Inferior parietal cortex (tissue), 1 donor: ENCODE data around the gene CYP2J2.
"Not testable (repeated sequence)": the region's sequence is repeated elsewhere in the genome, so short reads cannot be mapped to it uniquely, and the experiment has no call there.

Source experiments
- DNase-seq: peaks from one replicate; pipeline ENCODE4 v3.0.0-alpha.2; 2016; ENCODE audit errors: extremely low spot score

The CYP2J2 gene

DNA sequence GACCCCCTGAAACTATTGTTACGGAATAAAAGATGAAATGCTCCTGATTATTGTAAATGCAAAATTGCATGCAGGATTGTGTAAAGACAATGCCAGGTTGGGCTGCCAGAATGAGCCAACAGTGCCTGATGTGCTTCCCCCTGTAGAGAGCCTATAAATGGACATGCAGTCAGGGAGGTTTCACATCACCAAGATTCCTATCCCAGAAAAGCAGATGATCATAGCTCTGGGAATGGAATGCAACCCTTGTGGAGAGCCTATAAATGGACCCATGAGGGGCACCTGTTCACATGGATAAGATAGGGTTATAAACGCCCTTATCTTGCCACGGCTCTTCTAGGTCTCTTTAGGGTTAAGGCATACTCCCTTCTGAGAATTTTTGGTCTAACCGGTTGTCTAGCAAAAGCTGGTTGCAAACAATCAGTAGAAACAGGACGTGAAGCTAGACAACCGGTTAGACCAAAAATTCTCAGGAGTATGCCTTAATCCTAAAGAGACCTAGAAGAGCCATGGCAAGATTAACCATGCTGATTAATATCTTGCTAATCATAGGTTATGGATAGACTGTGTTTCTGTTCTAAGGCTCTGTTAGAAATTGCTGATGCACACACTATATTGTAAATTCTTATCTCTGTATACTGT lies 5.2 kb downstream of the CYP2J2 start:
- not testable (repeated sequence) for DNase-seq

DNA sequence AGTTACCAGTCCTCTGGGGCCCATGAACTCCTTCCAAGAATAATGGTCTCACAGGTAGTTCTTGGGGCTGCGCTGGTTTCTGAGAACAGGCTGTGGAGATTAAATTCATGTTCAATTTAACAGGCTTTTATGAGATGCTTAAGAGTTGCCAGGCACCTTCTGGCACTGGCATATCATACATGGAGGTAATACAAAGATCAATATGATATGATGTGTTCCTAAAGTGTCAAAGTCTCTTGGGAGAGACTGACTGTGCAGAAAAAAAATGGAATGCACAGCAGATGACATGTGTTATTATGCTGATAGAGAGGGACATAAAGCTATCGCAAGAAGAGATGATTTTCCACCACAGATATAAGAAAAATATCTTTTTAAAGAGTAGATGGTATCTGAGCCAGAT lies 6.8 kb downstream of the CYP2J2 start:
- DNase-seq: no peak

DNA sequence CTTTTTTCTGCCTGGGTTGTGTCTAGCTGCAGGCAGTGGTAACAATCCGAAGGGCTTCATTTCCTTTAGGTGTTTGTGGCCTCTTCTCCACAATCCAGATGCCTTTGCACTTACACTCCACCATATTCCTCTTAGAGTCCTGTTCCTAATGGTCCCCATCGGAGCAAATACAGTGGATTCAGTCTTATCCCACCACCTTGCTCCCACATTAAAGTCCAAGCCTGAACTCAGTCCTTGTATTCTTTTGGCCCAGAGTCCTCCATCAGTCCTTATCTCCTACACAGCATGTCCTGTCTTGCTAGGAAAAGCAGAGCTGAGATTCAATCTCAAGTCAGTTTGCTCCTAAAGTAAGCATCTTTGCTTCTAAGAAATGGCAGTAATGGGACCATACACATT lies 8.8 kb downstream of the CYP2J2 start:
- no peak for DNase-seq

DNA sequence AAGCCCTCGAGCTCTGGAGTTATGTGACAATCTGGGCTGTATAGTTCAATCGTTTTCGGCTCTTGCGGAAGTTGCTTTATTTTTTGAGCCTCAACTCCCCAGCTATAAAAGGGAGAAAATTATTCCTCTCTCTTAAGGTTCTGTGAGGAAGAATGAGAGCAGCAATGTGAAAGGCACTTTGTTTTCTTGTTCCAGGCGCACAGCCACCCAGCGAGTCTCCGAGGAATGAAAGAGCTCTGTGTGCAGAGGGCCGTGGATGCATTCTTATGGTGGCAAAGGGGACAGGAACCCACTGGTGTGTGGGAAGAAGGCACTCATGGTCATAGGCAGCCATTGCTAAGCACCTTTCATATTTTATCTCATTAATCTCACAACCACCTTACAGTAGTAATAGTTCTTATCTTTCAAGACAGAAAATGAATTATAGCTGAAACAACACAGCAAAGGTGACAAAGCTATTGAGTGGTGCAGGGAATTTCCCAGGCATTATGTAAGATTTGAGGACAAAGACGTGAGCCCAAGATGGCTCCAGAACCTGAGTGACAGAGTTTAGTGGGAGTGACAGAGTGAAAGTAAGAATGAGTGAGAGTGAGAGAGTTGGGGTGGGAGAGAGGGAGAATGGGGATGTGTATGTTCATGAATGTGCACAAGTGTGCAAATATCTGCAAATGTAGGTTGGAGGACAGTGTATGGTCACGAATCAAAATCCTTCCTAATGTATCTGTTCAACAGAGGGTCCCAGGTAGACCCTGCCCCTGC lies 9.4 kb downstream of the CYP2J2 start:
- peak; percentile 78 for DNase-seq

DNA sequence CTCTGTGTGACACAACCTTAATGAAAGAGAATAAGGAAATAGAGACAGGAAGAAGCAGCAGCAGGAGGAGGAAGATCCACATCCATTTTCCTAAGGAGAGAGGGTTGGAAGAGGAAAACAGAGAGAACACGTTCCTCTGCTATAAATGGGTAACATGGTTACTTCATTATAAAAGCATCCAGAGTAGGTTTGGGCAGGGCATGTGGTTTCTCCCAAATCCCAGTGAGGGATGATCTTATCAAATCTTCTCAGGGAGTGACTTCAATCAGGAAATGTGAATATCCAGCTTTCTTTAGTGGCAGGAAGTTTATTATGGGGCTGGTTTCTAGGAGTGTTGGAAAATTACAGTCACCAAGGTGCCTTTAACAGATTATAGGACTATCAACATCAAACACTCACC lies 11.1 kb downstream of the CYP2J2 start:
- DNase-seq: no peak

DNA sequence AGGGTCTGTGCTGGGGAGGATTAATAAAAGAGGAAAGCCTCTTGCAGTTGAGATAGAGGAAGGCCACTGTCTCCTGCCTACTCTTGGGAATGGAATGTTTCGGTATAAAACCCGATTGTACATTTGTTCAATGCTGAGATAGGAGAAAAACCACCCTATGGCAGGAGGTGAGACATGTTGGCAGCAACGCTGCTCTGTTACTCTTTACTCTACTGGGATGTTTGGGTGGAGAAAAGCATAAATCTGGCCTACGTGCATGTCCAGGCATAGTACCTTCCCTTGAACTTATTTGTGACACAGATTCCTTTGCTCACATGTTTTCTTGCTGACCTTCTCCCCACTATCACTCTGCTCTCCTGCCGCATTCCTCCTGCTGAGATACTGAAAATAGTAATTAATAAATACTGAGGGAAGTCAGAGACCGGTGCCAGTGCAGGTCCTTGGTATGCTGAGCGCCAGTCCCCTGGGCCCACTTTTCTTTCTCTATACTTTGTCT lies 11.7 kb downstream of the CYP2J2 start:
- not testable (repeated sequence) for DNase-seq

DNA sequence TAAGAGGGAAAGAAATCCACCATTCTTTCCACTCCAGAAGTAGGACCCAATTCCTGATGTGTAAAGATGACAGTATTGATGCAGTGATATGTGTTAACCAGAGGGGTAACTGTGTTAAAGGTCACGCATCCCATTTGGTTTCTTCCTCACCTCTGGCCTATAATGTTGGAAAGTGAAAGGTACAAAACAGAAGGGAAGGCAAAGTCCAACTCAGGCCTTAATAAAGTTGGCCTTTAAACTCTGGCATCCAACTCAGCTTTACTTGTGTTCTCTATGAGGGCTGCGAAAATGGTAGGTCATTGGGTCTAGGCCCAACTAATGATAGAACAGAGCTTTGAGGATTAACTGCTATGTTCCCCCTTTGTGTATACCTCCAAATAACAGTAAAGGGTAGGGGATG lies 17.9 kb downstream of the CYP2J2 start:
- DNase-seq: no peak

DNA sequence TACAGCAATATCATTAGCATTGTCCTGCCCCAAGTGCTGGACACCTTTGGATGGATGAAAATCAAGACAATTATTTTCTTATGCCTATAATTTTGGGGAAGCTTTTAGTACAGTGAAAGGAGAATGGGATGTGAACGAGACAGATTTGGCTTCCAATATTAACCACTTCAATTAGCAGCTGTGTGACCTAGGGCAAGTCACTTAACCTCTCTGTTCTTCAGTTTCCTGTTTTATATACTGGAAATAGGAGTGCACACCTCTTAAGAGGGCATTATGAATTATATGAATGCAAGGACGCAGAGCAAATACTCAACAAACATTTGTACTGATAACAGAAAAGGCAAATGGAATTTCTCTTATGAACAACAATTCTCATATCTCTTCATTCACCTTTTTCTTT lies 18.5 kb downstream of the CYP2J2 start:
- DNase-seq: no peak

DNA sequence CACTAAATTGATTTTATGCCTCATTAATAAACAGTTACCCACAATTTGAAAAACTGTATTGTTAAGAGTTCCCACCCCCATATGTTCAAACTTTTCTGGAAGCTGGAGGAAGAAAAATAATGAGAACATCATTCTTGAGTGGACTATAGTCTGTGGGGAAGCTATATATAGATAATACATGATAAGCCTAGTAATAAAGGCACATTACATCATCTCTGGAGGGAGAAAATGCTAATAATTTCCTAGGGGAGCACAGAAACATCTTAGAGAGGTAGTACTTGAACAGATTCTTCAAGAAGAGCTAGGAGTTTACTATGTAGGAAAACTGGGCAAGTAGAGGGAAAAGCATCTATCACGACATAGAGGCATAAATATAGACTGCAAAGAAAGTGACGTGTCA lies 19.6 kb downstream of the CYP2J2 start:
- DNase-seq: no peak

DNA sequence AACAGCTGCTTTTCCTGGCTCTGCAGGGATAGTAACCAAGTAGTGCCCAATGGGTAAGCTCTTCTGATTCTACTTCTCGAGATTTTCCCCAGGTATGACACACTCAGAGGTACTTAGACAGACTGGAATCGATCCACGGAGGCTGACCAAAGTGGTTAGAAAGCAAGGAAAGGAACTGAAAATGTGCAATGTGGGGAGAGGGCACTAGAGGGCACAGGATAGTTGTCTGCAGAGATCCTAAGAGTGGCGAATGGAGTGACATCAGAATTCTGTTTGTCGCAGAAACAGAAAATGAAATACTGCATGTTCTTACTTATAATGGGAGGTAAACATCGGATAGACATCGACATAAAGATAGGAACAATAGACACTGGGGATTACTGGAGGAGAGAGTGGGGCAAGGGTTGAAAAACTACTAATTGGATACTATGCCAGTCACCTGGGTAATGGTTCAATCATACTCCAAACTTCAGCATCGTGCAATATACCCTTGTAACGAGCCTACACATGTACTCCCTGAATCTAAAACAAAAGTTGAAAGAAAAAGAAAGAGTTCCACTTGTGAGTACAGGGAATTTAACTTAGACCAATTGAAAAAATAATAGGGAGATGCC lies 23.3 kb downstream of the CYP2J2 start:
- peak; percentile 76 for DNase-seq

DNA sequence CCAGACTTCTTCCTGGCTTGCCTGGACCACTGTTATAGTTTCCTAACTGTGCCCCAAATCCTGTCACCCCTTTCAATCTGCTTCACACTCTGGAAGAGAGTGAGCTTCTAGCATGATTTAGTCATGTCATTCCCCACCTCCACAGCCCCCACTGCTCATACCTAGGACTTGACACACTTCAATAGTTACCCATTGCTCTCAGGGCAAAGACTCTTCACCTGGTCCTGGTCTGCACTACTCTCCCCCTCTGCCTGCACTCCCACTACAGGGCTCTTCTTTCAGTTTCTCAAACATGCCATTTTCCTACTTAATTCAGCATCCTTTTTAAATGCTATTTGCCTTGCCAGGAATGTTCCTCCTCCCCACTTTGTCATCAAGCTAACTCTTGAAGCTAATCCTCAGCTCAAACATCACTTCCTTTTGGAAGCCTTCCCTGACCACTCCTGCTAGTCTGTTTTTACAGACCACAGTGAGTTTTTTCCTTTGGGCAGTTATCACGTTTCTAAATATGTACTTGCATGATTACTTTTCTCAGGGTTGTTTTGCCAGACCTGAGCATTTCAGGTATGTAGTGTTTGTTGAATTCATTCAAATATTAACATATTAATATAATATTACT lies 24.7 kb downstream of the CYP2J2 start:
- no peak for DNase-seq

DNA sequence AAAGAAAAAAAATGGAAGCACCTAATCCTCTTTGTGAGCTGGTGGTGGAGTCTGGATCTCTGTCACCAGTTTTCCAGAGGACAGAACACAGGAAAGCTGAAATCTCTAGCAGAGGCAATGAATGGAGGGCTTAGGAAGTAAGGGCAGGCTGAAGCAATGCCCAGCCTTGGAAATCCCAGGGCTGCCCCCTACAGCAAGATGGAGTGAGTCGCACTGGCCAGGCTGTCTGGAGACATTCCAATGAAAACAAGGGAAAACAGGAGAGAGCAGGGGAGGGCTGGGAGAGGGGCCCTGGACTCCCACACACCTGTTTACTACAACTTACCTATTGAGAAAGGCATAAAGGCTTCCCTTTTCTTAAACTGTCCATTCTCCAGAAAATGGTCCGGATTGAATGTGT lies 25.9 kb downstream of the CYP2J2 start:
- DNase-seq: no peak

DNA sequence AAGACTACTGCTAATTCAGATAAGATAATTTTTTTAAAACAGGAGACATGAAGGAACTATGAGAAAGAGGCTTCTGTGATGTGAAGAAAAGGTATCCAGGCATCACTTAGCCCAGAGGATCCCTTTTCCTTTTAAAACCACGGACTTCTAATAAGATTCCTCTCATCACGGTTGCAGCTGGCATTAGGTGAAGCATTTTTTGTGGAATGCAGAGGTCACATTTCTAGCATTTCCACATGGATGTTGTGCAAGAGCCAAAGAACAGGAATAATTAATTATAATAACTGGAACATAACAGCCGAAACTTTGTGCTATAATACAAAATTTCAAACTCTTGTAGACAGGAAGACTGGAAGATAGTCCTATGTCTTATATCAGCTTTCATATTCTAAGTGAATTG lies 27.6 kb downstream of the CYP2J2 start:
- no peak for DNase-seq

DNA sequence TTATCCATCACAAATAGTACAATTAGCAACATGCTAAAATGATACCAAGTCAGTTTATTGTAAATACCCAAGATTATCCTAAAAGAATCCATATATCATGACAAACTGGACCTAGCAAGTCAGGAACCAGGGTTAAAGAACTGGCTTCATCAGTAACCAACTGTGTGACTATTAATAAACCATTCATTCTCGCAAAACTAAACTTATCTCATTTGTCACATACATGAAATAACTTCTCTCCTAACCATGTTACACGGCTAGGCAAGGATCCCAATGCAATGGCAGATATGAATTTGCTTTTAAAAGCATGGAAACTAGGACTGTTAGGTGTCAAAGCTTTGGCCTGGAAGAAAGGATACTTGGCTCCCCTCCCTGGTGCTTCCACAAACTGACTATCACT lies 29.4 kb downstream of the CYP2J2 start:
- no peak for DNase-seq

DNA sequence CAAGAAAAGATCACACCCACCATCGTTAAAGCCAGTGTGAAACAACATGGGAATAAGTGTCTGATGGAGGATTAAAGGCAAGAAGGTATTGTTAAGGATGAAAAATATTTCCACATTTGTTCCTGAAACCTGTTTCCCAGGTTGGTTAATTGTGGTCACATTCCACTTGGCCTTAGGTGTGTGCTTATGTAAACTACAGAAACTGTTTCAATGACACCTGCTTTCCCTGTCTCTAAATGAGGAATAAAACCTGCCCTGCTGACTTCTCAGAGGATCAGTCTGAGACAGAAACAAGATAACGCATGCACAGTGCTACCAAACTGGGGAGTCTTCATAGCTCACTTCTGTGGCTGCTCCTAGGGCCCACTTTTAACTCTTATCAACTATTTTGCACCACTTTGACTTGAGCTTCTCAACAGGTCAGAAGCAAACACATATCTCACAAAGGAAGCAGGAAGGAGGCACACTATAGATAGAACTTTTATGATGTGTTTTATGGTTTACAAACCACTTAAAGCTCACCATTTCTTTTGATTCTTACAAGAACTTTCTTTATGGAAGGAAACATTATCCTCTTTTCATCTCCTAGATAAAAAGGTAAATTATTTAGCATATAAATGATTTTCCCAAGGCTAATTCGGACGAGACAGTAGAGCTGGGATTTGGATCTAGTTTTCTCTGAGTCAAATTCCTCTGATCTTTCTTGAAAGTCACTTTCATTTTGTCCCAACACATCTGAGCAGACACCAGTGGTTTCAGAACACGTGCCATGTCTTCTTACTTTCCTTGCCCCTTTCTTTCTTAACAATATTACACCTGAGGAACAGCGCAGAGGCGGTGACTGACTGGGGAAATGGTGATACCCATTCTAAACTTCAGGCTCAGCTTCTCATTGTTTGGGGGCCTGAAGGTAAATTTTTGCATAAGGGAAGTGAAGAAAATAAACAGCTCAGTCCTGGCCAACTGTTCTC lies 33.4 kb downstream of the CYP2J2 start:
- DNase-seq: no peak

DNA sequence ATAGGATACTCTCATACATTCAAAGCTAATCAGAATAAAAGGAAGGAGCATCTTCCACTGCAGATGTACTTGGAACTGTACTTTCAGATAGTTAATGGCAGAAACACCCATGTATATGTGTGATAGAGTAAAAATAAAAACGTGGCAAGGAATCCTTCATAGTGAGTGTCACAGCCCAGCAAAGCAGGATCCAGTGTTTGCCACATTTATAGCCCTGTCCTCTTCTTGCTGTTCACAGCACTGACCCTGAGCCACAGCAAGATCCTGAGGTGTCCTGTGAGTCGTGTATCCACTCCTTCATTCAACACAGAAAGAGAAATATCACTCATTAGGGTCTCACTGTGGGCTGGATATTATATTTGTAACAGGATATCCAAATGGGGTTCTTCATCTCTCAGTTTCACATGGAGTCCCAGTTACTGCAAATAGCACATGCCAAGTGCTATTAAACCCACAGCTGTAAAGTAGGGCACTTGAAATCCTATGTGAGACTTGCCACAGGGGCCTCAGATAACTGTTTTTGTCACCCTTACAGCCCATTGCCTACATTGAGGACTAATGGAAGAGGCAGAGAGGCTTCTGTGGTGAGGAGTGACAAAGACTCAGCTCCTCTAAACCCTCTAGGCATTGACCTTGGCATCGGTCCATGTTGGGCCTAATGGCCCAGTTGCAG lies 41.3 kb downstream of the CYP2J2 start:
- DNase-seq: no peak

DNA sequence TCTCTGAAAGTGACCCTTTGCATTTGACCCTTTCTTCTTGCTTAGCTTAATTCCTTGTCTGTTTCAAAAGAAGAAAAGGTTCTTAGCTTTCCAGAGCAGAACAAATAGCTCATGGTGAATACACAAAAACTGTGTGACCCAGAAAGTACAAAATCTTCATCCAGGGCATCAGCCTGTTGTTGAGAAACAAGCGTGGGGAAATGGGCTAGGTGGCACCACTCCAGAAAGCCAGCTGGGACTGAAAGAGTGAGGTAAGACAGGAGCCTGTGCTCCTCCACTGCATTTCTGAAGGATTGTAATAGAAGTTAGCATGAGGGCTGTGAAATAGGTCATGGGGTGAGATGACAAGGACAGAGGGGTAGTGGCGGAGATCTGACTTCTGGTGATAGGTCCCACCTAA lies 45.8 kb downstream of the CYP2J2 start:
- no peak for DNase-seq

DNA sequence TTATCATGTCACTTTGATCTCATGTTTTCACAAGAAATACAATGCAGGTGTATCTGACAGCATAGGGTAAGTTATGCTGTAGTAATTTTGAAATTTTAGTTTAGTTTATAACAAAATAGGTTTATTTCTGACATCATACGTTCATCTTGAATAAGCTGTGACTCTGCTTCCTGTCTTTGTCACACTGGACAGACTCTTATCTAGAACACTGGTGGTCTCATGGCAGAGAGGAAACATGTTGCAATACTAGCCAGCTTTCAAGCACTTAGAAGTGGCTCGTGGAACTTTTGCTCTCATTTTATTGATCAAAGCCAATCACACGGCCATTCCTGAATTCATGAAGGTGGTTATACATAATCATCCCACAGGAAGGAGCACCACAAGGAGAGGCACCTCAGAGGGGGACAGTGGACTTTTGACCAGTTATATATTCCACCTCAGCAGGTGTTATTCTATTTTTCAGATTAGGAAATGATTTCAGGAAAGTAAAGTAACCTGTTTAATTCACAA lies 46.5 kb downstream of the CYP2J2 start:
- DNase-seq: no peak

DNA sequence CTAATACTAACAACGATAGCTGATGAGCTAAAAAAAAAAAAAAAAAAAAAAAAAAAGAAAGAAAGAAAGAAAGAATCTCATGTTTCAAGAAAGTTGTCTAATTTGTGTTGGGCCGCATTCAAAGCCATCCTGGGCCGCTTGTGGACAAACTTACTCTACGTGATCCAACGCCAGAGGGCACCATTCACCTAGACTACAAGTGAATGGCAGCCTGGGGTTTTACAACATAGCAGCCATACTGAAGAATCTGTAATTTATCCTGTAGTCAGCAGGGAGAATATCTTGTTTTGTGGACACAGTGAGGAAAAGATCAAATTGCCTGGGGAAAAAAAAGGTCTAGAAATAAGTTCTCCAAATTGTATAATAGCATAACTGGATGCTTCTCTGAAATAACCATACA lies 47.0 kb downstream of the CYP2J2 start:
- peak; percentile 64 for DNase-seq

DNA sequence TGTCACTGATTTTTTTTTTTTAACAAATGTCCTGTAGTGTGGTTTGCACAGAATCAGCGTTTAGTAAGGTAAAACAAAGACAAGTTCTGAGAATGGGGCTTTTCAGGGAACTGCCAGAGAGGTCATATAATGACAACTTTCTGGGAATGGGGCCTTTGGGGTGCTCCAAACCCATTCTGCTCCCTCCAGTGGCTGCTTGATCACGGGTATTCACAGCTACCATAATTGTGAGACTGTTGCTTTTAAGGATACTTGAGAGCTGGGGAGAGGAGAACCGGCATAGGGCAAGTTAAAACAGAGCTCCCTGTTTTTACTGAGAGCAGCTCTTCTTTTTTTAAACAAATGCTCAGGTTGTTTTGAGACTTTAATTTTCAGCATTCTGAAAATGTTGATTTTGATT lies 48.2 kb downstream of the CYP2J2 start:
- DNase-seq: no peak
